HEK293T (cell line): Measurements from ENCODE around the gene PEX10.

Source experiments
- ARNT ChIP-seq: fragments of 450-650 bp; IDR thresholded peaks from 2 replicates; pipeline ENCODE4 v1.6.1; 2017; ENCODE audit warnings: mild to moderate bottlenecking
- CTBP1 ChIP-seq: fragments of 450-650 bp; IDR thresholded peaks from 2 replicates; pipeline ENCODE4 v1.6.1; 2016; ENCODE audit warnings: borderline replicate concordance
- LEF1 ChIP-seq: fragments of 450-650 bp; IDR thresholded peaks from 2 replicates; pipeline ENCODE4 v1.6.1; 2017; ENCODE audit warnings: mild to moderate bottlenecking, borderline replicate concordance
- NFRKB ChIP-seq: fragments of 450-650 bp; IDR thresholded peaks from 2 replicates; pipeline ENCODE4 v1.6.1; 2016; ENCODE audit warnings: mild to moderate bottlenecking, moderate library complexity
- SP1 ChIP-seq: fragments of 450-650 bp; IDR thresholded peaks from 2 replicates; pipeline ENCODE4 v1.6.1; 2017
- SUZ12 ChIP-seq: fragments of 450-650 bp; IDR thresholded peaks from 2 replicates; pipeline ENCODE4 v1.6.1; 2016; ENCODE audit warnings: mild to moderate bottlenecking
- TARDBP ChIP-seq: fragments of 450-650 bp; IDR thresholded peaks from 2 replicates; pipeline ENCODE4 v1.6.1; 2016
- ZNF384 ChIP-seq: fragments of 450-650 bp; IDR thresholded peaks from 2 replicates; pipeline ENCODE4 v1.6.1; 2016

- TF ChIP-seq SUZ12 (no peak), SP1 (no peak), ZNF384 (no peak), TARDBP (no peak), LEF1 (no peak), NFRKB (no peak), ARNT (no peak), CTBP1 (no peak)
These were observed 40.0 kb upstream of the PEX10 start for GRCh38 chr1:2452201-2452931.
